COLO668 (cell line): ENCODE data around the gene TPRG1L.

Source experiments
- DNase-seq: peaks from one replicate; lab custom pipeline; 2025; ENCODE audit not compliant: unreplicated experiment; lab: John Stamatoyannopoulos, UW

Gene TPRG1L

GRCh38 chr1:3593745-3594144, 31.1 kb upstream of the TPRG1L start:
- no peak for DNase-seq

- no peak for DNase-seq
Observed at GRCh38 chr1:3594706-3595377, 30.0 kb upstream of the TPRG1L start.

GRCh38 chr1:3595949-3596348, 28.9 kb upstream of the TPRG1L start:
- no peak for DNase-seq

- no peak for DNase-seq
Observed at GRCh38 chr1:3596663-3597598, 27.9 kb upstream of the TPRG1L start.

GRCh38 chr1:3597599-3597964, 27.2 kb upstream of the TPRG1L start:
- DNase-seq, result no peak

GRCh38 chr1:3598051-3598491, 26.7 kb upstream of the TPRG1L start:
- DNase-seq, result peak; percentile 23

GRCh38 chr1:3598522-3599285, 26.1 kb upstream of the TPRG1L start:
- no peak for DNase-seq

- DNase-seq, result no peak
Observed at GRCh38 chr1:3599286-3599811, 25.5 kb upstream of the TPRG1L start.

GRCh38 chr1:3599816-3600215, 25.0 kb upstream of the TPRG1L start:
- no peak for DNase-seq

- no peak for DNase-seq
Observed at GRCh38 chr1:3600354-3600753, 24.5 kb upstream of the TPRG1L start.

GRCh38 chr1:3601743-3602142, 23.1 kb upstream of the TPRG1L start:
- DNase-seq, result no peak

GRCh38 chr1:3602375-3602774, 22.4 kb upstream of the TPRG1L start:
- no peak for DNase-seq

- DNase-seq, result no peak
Observed at GRCh38 chr1:3603156-3603555, 21.7 kb upstream of the TPRG1L start.

GRCh38 chr1:3603571-3604467, 21.0 kb upstream of the TPRG1L start:
- no peak for DNase-seq

- no peak for DNase-seq
Observed at GRCh38 chr1:3604468-3604974, 20.3 kb upstream of the TPRG1L start.

GRCh38 chr1:3604997-3605823, 19.6 kb upstream of the TPRG1L start:
- DNase-seq, result no peak

GRCh38 chr1:3606779-3607702, 17.8 kb upstream of the TPRG1L start:
- no peak for DNase-seq

GRCh38 chr1:3607703-3608065, 17.1 kb upstream of the TPRG1L start:
- DNase-seq, result no peak
